Cardiac septum (tissue), 1 donor: ENCODE data around the gene TPSD1. TPM values are rescaled to one million over a fixed set of nuclear protein-coding genes. Genes with fewer than 3 reads are reported as not detected.
"Not testable (repeated sequence)": the region's sequence is repeated elsewhere in the genome, so short reads cannot be mapped to it uniquely, and the experiment has no call there.

Experiments
- DNase-seq: peaks from one replicate; pipeline ENCODE4 v3.0.0-alpha.2; 2020; ENCODE audit warnings: low spot score
- intact Hi-C: fragments of 100-400 bp; cut with DNase I; formaldehyde crosslinking; loops from one replicate; pipeline ENCODE4 v1.14.0; 2022
- total RNA-seq: library from RNA; stranded (reverse); fragmentation: NEBNext Ultra II Directional; extraction: Animal tissue kit (Norgen Biotek cat#: 25700); gene quantifications from one replicate; pipeline ENCODE4 v1.2.1, GENCODE V29; 2021
- donor health status: DM: no; HTN: no; CAD: no.

The TPSD1 gene
- total RNA-seq, 1 donor from 2014 or later = not detected

GRCh38 chr16:1220098-1220728 is 35.7 kb upstream of the TPSD1 start:
- no peak for DNase-seq
- intact Hi-C loops = no loop called here

- intact Hi-C loops = no loop called here
Measured at GRCh38 chr16:1220841-1221627, 34.8 kb upstream of the TPSD1 start.

GRCh38 chr16:1221628-1222552 is 34.0 kb upstream of the TPSD1 start:
- intact Hi-C loops = no loop called here
- DNase-seq = no peak

More at GRCh38 chr16:1220841-1221627, 34.8 kb upstream of the TPSD1 start:
- no peak for DNase-seq

GRCh38 chr16:1222553-1223354 is 33.1 kb upstream of the TPSD1 start:
- intact Hi-C loops = no loop called here
- no peak for DNase-seq

- intact Hi-C loops = no loop called here
- DNase-seq = no peak
Measured at GRCh38 chr16:1223355-1224214, 32.3 kb upstream of the TPSD1 start.

- intact Hi-C loops = no loop called here
- no peak for DNase-seq
Measured at GRCh38 chr16:1224558-1224957, 31.3 kb upstream of the TPSD1 start.

- DNase-seq = no peak
Measured at GRCh38 chr16:1225051-1225451, 30.8 kb upstream of the TPSD1 start, which contains the start of gene TPSG1. TPSG1 (minus strand) TSS chr16:1225268; CDS start chr16:1225252, 16 bp downstream.

GRCh38 chr16:1225728-1226311 is 30.0 kb upstream of the TPSD1 start:
- DNase-seq, intact Hi-C loops: not testable (repeated sequence)

More at GRCh38 chr16:1225051-1225451, 30.8 kb upstream of the TPSD1 start, which contains the start of gene TPSG1:
- intact Hi-C loops = no loop called here

GRCh38 chr16:1226692-1227091 is 29.2 kb upstream of the TPSD1 start:
- DNase-seq, intact Hi-C loops: not testable (repeated sequence)

GRCh38 chr16:1228227-1228626 is 27.6 kb upstream of the TPSD1 start:
- intact Hi-C loops, DNase-seq: not testable (repeated sequence)

- DNase-seq, intact Hi-C loops: not testable (repeated sequence)
Measured at GRCh38 chr16:1229476-1229875, 26.4 kb upstream of the TPSD1 start.

GRCh38 chr16:1230084-1230470 is 25.8 kb upstream of the TPSD1 start, which contains the start of gene TPSB2:
TPSB2 (minus strand) TSS chr16:1230184; CDS start chr16:1229951, 233 bp downstream.
- intact Hi-C loops, DNase-seq: not testable (repeated sequence)

- DNase-seq, intact Hi-C loops: not testable (repeated sequence)
Measured at GRCh38 chr16:1230471-1231212, 25.2 kb upstream of the TPSD1 start.

GRCh38 chr16:1231301-1231700 is 24.6 kb upstream of the TPSD1 start:
- DNase-seq, intact Hi-C loops: not testable (repeated sequence)

GRCh38 chr16:1232049-1232748 is 23.7 kb upstream of the TPSD1 start:
- intact Hi-C loops, DNase-seq: not testable (repeated sequence)

- DNase-seq, intact Hi-C loops: not testable (repeated sequence)
Measured at GRCh38 chr16:1236659-1237058, 19.2 kb upstream of the TPSD1 start.
